Retinal pigment epithelial cell (primary cell): ENCODE results near the gene USP38.
"Not testable (repeated sequence)": the region's sequence is repeated elsewhere in the genome, so short reads cannot be mapped to it uniquely, and the experiment has no call there.

Experiments used
- DNase-seq: peaks from one replicate; pipeline ENCODE4 v3.0.0-alpha.2; 2010; ENCODE audit warnings: low read depth
- H3K4me3 ChIP-seq: 2 replicates; pipeline ENCODE4 v1.5.1; 2011; ENCODE audit warnings: mild to moderate bottlenecking, low read length, control low read depth, moderate library complexity
- CTCF ChIP-seq: conservative IDR thresholded peaks from 2 replicates; pipeline ENCODE4 v1.5.1; 2011; ENCODE audit warnings: low read depth, low read length, control low read depth, inconsistent platforms

Gene USP38

GRCh38 chr4:143234153-143234552, 49.4 kb downstream of the USP38 start:
- no peak for TF ChIP-seq CTCF
- H3K4me3 ChIP-seq, result no peak overlapping the region
- no peak for DNase-seq

- DNase-seq, H3K4me3 ChIP-seq: not testable (repeated sequence)
Measured at GRCh38 chr4:143237195-143237594, 52.5 kb downstream of the USP38 start.

- no peak for TF ChIP-seq CTCF
- no peak overlapping the region for H3K4me3 ChIP-seq
- no peak for DNase-seq
Measured at GRCh38 chr4:143240939-143241679, 56.4 kb downstream of the USP38 start.

- DNase-seq, result no peak
- no peak for TF ChIP-seq CTCF
- H3K4me3 ChIP-seq, result no peak overlapping the region
Measured at GRCh38 chr4:143241892-143242291, 57.2 kb downstream of the USP38 start.

- no peak overlapping the region for H3K4me3 ChIP-seq
- DNase-seq, result no peak
- TF ChIP-seq CTCF, result no peak
Measured at GRCh38 chr4:143243041-143243440, 58.3 kb downstream of the USP38 start.

GRCh38 chr4:143246977-143247376, 62.3 kb downstream of the USP38 start:
- no peak for TF ChIP-seq CTCF
- no peak overlapping the region for H3K4me3 ChIP-seq
- DNase-seq, result no peak

- TF ChIP-seq CTCF, result no peak
- DNase-seq, result no peak
Measured at GRCh38 chr4:143247866-143248265, 63.1 kb downstream of the USP38 start.

More at GRCh38 chr4:143247866-143248265, 63.1 kb downstream of the USP38 start:
- H3K4me3 ChIP-seq, result no peak overlapping the region
